Large intestine (tissue), 3 donors: ENCODE results near the gene PTGDS. TPM values are rescaled to one million over a fixed set of nuclear protein-coding genes. Genes with fewer than 3 reads are reported as not detected.
A peak's percentile ranks its signal among the peaks of the same experiment; 100 is the strongest.

ENCODE experiments used
- DNase-seq, 2 donors: peaks; one replicate each; pipeline versions ENCODE4 v3.0.0 to v3.0.0-alpha.2; 2013
- H3K27ac ChIP-seq: one replicate; pipeline ENCODE4 v1.5.1; 2013; ENCODE audit warnings: low read length
- H3K27me3 ChIP-seq: 2 replicates; pipeline ENCODE4 v1.6.1; 2013; ENCODE audit warnings: low read length; ENCODE audit not compliant: control insufficient read depth, insufficient read depth
- H3K36me3 ChIP-seq: 2 replicates; pipeline ENCODE4 v1.6.1; 2013; ENCODE audit warnings: low read length; ENCODE audit not compliant: control insufficient read depth, insufficient read depth
- H3K4me1 ChIP-seq: one replicate; pipeline ENCODE4 v1.6.1; 2013; ENCODE audit warnings: low read length; ENCODE audit not compliant: control insufficient read depth, insufficient read depth
- H3K4me3 ChIP-seq: one replicate; pipeline ENCODE4 v1.5.1; 2013; ENCODE audit warnings: low read length
- H3K9me3 ChIP-seq: one replicate; pipeline ENCODE4 v1.6.1; 2013; ENCODE audit warnings: mild to moderate bottlenecking, low read depth, low read length, moderate library complexity; ENCODE audit not compliant: control insufficient read depth
- WGBS: methylation state at CpG from one replicate; pipeline ENCODE4 v1.1.5; 2013; ENCODE audit warnings: low lambda C conversion rate; ENCODE audit not compliant: insufficient coverage; 5-methylcytosine and 5-hydroxymethylcytosine counted together
- polyA plus RNA-seq: library from polyadenylated mRNA; unstranded; fragments of 120-200 nt; gene quantifications from one replicate; pipeline ENCODE4 v1.2.1, GENCODE V29; 2013

Gene PTGDS
- polyA plus RNA-seq, 1 donor: 4.6 TPM

- no peaks in the 10 kb centered on the region for H3K9me3 ChIP-seq
- H3K4me1 ChIP-seq: peaks cover 12% of the 10 kb centered on the region
- no peaks in the 10 kb centered on the region for H3K36me3 ChIP-seq
- no peak overlapping the region for H3K27ac ChIP-seq
- H3K27me3 ChIP-seq: peaks cover 17% of the 10 kb centered on the region
- no peak for DNase-seq
- H3K4me3 ChIP-seq: no peak overlapping the region
- no CpG with 5 or more reads among the region's 26 CpGs for WGBS
These were observed 12.4 kb upstream of the PTGDS start for GRCh38 chr9:136964833-136965422.

- Histone ChIP-seq H3K36me3 (no peaks in the 10 kb centered on the region), H3K27me3 (peaks cover 17% of the 10 kb centered on the region), H3K4me1 (peaks cover 12% of the 10 kb centered on the region), H3K4me3 (no peak overlapping the region), H3K27ac (no peak overlapping the region), H3K9me3 (no peaks in the 10 kb centered on the region)
- no CpG with 5 or more reads among the region's 23 CpGs for WGBS
- peak in 1 of 2 donors; percentile 37 for DNase-seq
These were observed 11.4 kb upstream of the PTGDS start for GRCh38 chr9:136965771-136966484.

- no peak overlapping the region for H3K4me3 ChIP-seq
- no peak for DNase-seq
- H3K9me3 ChIP-seq: no peaks in the 10 kb centered on the region
- no peak overlapping the region for H3K27ac ChIP-seq
- H3K36me3 ChIP-seq: no peaks in the 10 kb centered on the region
- H3K4me1 ChIP-seq: peaks cover 12% of the 10 kb centered on the region
- no CpG with 5 or more reads among the region's 17 CpGs for whole genome bisulfite sequencing
- H3K27me3 ChIP-seq: peaks cover 12% of the 10 kb centered on the region
These were observed 8.8 kb upstream of the PTGDS start for GRCh38 chr9:136968333-136969127.

- H3K9me3 ChIP-seq: no peaks in the 10 kb centered on the region
- WGBS: no CpG with 5 or more reads among the region's 17 CpGs
These were observed 8.2 kb upstream of the PTGDS start for GRCh38 chr9:136969150-136969549.

GRCh38 chr9:136969774-136970173 is 7.5 kb upstream of the PTGDS start:
- Histone ChIP-seq H3K27ac (no peak overlapping the region), H3K4me3 (no peak overlapping the region), H3K9me3 (no peaks in the 10 kb centered on the region), H3K27me3 (peaks cover 10% of the 10 kb centered on the region), H3K4me1 (peaks cover 4% of the 10 kb centered on the region), H3K36me3 (no peaks in the 10 kb centered on the region)
- no peak for DNase-seq
- no CpG with 5 or more reads among the region's 5 CpGs for WGBS

More at GRCh38 chr9:136969150-136969549, 8.2 kb upstream of the PTGDS start:
- DNase-seq: no peak
- H3K27me3 ChIP-seq: peaks cover 12% of the 10 kb centered on the region
- H3K36me3 ChIP-seq: no peaks in the 10 kb centered on the region
- no peak overlapping the region for H3K27ac ChIP-seq
- H3K4me1 ChIP-seq: peaks cover 10% of the 10 kb centered on the region
- no peak overlapping the region for H3K4me3 ChIP-seq

GRCh38 chr9:136970361-136970760 is 6.9 kb upstream of the PTGDS start:
- Histone ChIP-seq H3K4me1 (peaks cover 4% of the 10 kb centered on the region), H3K27me3 (peaks cover 10% of the 10 kb centered on the region), H3K9me3 (no peaks in the 10 kb centered on the region), H3K4me3 (no peak overlapping the region), H3K36me3 (no peaks in the 10 kb centered on the region), H3K27ac (no peak overlapping the region)
- DNase-seq: no peak
- WGBS: no CpG with 5 or more reads among the region's 11 CpGs

- no peaks in the 10 kb centered on the region for H3K36me3 ChIP-seq
- H3K27ac ChIP-seq: no peak overlapping the region
- H3K9me3 ChIP-seq: no peaks in the 10 kb centered on the region
- H3K27me3 ChIP-seq: no peaks in the 10 kb centered on the region
- WGBS: no CpG with 5 or more reads among the region's 14 CpGs
- no peak overlapping the region for H3K4me3 ChIP-seq
- H3K4me1 ChIP-seq: no peaks in the 10 kb centered on the region
- no peak for DNase-seq
These were observed 5.6 kb upstream of the PTGDS start for GRCh38 chr9:136971746-136972145.

GRCh38 chr9:136972335-136972734 is 5.0 kb upstream of the PTGDS start:
- WGBS: 75% methylated on average over 2 of the region's 11 CpGs
- H3K27ac ChIP-seq: no peak overlapping the region
- no peaks in the 10 kb centered on the region for H3K9me3 ChIP-seq

GRCh38 chr9:136972743-136973142 is 4.6 kb upstream of the PTGDS start:
- DNase-seq: no peak
- no peaks in the 10 kb centered on the region for H3K9me3 ChIP-seq
- WGBS: 60% methylated on average over 1 of the region's 13 CpGs
- H3K4me3 ChIP-seq: no peak overlapping the region
- peaks cover 3% of the 10 kb centered on the region for H3K27me3 ChIP-seq
- H3K4me1 ChIP-seq: peaks cover 4% of the 10 kb centered on the region
- H3K27ac ChIP-seq: no peak overlapping the region
- H3K36me3 ChIP-seq: no peaks in the 10 kb centered on the region

More at GRCh38 chr9:136972335-136972734, 5.0 kb upstream of the PTGDS start:
- Histone ChIP-seq H3K4me3 (no peak overlapping the region), H3K4me1 (peaks cover under 1% of the 10 kb centered on the region), H3K36me3 (no peaks in the 10 kb centered on the region), H3K27me3 (no peaks in the 10 kb centered on the region)
- no peak for DNase-seq
